DOHH2 (cell line): ENCODE results near the gene SNAPC2.

Experiments
- H3F3A ChIP-seq: fragments of 200-600 bp; sonication (generic), shearing (Covaris generic); 2 replicates; pipeline ENCODE4 v1.6.0; 2016; ENCODE audit warnings: antibody characterized with exemption, mild to moderate bottlenecking; ENCODE audit not compliant: control insufficient read depth, insufficient read depth
- H3K27ac ChIP-seq: fragments of 200-600 bp; sonication (generic); 2 replicates; pipeline ENCODE4 v1.5.1; 2014; ENCODE audit warnings: low read depth, mild to moderate bottlenecking, low read length, moderate library complexity
- H3K27me3 ChIP-seq: fragments of 200-600 bp; sonication (generic); 2 replicates; pipeline ENCODE4 v1.6.1; 2014; ENCODE audit warnings: mild to moderate bottlenecking, low read length, mixed read lengths; ENCODE audit not compliant: control insufficient read depth
- H3K36me3 ChIP-seq: fragments of 200-600 bp; sonication (generic); 2 replicates; pipeline ENCODE4 v1.6.1; 2014; ENCODE audit warnings: mild to moderate bottlenecking, low read length, moderate library complexity, mixed read lengths; ENCODE audit not compliant: control insufficient read depth
- H3K4me1 ChIP-seq: fragments of 200-600 bp; sonication (generic); 2 replicates; pipeline ENCODE4 v1.6.1; 2014; ENCODE audit warnings: mild to moderate bottlenecking, low read length, mixed read lengths; ENCODE audit not compliant: control insufficient read depth
- H3K4me2 ChIP-seq: fragments of 200-600 bp; sonication (generic); 2 replicates; pipeline ENCODE4 v1.6.0; 2014; ENCODE audit warnings: mild to moderate bottlenecking, low read length, moderate library complexity
- H3K4me3 ChIP-seq: fragments of 200-600 bp; sonication (generic); 2 replicates; pipeline ENCODE4 v1.5.1; 2014; ENCODE audit warnings: mild to moderate bottlenecking, low read length, mixed read lengths
- H3K79me2 ChIP-seq: fragments of 200-600 bp; sonication (generic); 2 replicates; pipeline ENCODE4 v1.6.1; 2014; ENCODE audit warnings: mild to moderate bottlenecking, low read length, mixed read lengths; ENCODE audit not compliant: control insufficient read depth
- H3K9me2 ChIP-seq: fragments of 200-600 bp; sonication (generic); replicated peaks from 2 replicates; pipeline ENCODE4 v1.6.1; 2014; ENCODE audit warnings: mild to moderate bottlenecking, low read length, mixed read lengths; ENCODE audit not compliant: control insufficient read depth
- H3K9me3 ChIP-seq: fragments of 200-600 bp; sonication (generic); 2 replicates; pipeline ENCODE4 v1.6.1; 2014; ENCODE audit warnings: antibody characterized with exemption, low read length, mixed read lengths; ENCODE audit not compliant: control insufficient read depth, insufficient read depth
- H4K20me1 ChIP-seq: fragments of 200-600 bp; sonication (generic); 2 replicates; pipeline ENCODE4 v1.6.0; 2014; ENCODE audit warnings: low read depth, mild to moderate bottlenecking, antibody characterized with exemption, low read length, moderate library complexity; ENCODE audit not compliant: control insufficient read depth, insufficient read depth
- EZH2phosphoT487 ChIP-seq: fragments of 200-600 bp; sonication (generic); IDR thresholded peaks from 2 replicates; pipeline ENCODE4 v1.6.1; 2017; ENCODE audit warnings: borderline replicate concordance, mild to moderate bottlenecking, antibody characterized with exemption, low read length, moderate library complexity, mixed read lengths
- TF ChIP-seq, protein P1 (sequence below): fragments of 200-600 bp; sonication (generic); IDR thresholded peaks from one replicate; pipeline ENCODE4 v1.5.1; 2014; ENCODE audit warnings: antibody characterized with exemption, mild to moderate bottlenecking, low read depth, low read length; ENCODE audit not compliant: poor library complexity, severe bottlenecking

SNAPC2 gene

DNA sequence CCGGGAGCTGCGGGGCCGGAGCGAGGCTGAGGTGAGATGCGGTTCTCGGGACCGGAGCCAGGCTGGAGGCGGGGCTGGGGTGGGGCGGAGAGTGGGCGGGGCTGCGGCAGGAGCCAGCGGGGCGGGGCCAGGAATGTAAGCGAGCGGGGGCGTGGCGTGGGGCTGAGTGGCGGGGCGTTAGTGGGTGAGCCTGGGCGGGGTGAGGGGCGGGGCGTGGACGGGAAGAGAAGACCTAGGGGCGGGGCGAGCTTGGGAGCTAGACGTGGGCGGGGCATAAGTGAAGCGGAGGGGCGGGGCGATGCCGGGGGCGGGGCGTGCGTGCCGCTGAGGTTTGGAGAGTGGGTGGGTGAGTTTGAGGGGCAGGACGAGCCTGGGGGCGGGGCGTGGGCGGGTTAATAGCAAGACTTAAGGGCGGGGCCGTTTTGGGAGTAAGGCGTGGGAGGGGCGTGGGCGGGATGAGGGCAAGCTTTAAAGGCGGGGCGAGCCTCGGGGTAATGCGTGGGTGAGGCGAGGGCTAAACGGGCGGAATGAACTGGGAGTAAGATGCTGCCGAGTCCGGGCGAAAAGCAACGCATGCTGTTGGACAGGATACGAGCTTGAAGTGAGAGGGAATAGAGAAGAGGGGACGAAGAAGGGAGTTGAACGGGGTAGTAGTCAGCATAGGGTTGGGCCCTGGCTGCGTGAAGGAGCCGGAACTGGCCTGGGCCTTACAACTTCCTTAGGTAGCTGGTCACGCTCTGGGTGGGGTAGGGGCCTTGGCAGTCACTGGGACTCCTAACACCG lies 572 bp downstream of the SNAPC2 start:
- Histone ChIP-seq H3K27ac (peak overlapping the region; percentile 53), H3K4me2 (peak overlapping the region; percentile 99), H3K9me3 (no peaks in the 10 kb centered on the region), H3F3A (peaks cover 2% of the 10 kb centered on the region; the same call in 1 of the 2 replicates), H3K4me3 (peak overlapping the region; percentile 92), H3K9me2 (no peaks in the 10 kb centered on the region), H3K27me3 (peaks cover 34% of the 10 kb centered on the region), H3K36me3 (0 out of 2 replicates have a peak, but pooled peaks cover 3% of the 10 kb centered on the region), H3K79me2 (no peaks in the 10 kb centered on the region), H4K20me1 (peaks cover 4% of the 10 kb centered on the region; the same call in 1 of the 2 replicates), H3K4me1 (peaks cover 51% of the 10 kb centered on the region)
- TF ChIP-seq, protein P1, sequence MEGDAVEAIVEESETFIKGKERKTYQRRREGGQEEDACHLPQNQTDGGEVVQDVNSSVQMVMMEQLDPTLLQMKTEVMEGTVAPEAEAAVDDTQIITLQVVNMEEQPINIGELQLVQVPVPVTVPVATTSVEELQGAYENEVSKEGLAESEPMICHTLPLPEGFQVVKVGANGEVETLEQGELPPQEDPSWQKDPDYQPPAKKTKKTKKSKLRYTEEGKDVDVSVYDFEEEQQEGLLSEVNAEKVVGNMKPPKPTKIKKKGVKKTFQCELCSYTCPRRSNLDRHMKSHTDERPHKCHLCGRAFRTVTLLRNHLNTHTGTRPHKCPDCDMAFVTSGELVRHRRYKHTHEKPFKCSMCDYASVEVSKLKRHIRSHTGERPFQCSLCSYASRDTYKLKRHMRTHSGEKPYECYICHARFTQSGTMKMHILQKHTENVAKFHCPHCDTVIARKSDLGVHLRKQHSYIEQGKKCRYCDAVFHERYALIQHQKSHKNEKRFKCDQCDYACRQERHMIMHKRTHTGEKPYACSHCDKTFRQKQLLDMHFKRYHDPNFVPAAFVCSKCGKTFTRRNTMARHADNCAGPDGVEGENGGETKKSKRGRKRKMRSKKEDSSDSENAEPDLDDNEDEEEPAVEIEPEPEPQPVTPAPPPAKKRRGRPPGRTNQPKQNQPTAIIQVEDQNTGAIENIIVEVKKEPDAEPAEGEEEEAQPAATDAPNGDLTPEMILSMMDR, result no peak
- TF ChIP-seq EZH2phosphoT487, result no peak

- Histone ChIP-seq H3K79me2 (no peaks in the 10 kb centered on the region), H3K36me3 (peaks cover 4% of the 10 kb centered on the region), H3F3A (peaks cover 5% of the 10 kb centered on the region; the same call in 1 of the 2 replicates), H4K20me1 (peaks cover 5% of the 10 kb centered on the region; the same call in 1 of the 2 replicates), H3K4me1 (peaks cover 48% of the 10 kb centered on the region), H3K4me2 (peak overlapping the region; percentile 97), H3K9me2 (no peaks in the 10 kb centered on the region), H3K4me3 (peak overlapping the region; percentile 82), H3K27me3 (peaks cover 27% of the 10 kb centered on the region), H3K27ac (no peak overlapping the region), H3K9me3 (no peaks in the 10 kb centered on the region)
- no peak for TF ChIP-seq EZH2phosphoT487
- TF ChIP-seq, protein P1, result no peak
Observed at GRCh38 chr19:7921302-7921966, 1.3 kb downstream of the SNAPC2 start.

DNA sequence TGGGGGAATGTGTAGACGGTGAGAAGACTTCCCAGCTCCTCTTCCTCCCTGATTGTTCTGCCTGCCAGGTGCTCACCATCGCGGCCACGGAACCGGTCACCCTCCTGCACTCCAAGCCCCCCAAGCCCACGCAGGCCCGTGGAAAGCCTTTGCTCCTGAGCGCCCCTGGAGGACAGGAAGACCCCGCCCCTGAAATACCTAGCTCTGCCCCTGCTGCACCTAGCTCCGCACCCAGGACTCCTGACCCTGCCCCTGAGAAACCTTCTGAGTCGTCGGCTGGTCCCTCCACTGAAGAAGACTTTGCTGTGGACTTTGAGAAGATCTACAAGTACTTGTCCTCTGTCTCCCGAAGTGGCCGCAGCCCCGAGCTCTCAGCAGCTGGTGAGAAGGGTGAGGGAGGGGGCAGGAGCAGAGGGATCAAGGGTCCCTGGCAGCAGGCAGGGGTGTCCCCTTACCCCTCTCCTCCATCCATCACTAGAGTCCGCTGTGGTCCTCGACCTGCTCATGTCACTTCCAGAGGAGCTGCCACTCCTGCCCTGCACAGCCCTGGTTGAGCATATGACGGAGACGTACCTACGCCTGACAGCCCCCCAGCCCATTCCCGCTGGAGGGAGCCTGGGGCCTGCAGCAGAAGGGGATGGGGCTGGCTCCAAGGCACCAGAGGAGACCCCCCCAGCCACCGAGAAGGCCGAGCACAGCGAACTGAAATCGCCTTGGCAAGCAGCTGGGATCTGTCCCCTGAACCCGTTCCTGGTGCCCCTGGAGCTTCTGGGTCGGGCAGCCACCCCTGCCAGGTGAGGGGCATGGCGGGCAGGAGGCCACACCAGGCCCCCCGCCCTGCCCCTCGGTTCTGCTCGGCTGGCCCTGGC lies 2.1 kb downstream of the SNAPC2 start:
- Histone ChIP-seq H4K20me1 (peaks cover 10% of the 10 kb centered on the region; the same call in 1 of the 2 replicates), H3K9me3 (no peaks in the 10 kb centered on the region), H3K27ac (no peak overlapping the region), H3K9me2 (no peaks in the 10 kb centered on the region), H3K4me3 (no peak overlapping the region), H3K79me2 (no peaks in the 10 kb centered on the region), H3K4me1 (peaks cover 41% of the 10 kb centered on the region), H3K4me2 (no peak overlapping the region), H3K36me3 (peaks cover 7% of the 10 kb centered on the region), H3K27me3 (peaks cover 20% of the 10 kb centered on the region), H3F3A (peaks cover 8% of the 10 kb centered on the region; the same call in 1 of the 2 replicates)
- TF ChIP-seq, protein P1, result no peak
- no peak for TF ChIP-seq EZH2phosphoT487
